Neutrophil (primary cell): ENCODE results near the gene KY.

ENCODE experiments used
- H3K27ac ChIP-seq: fragments of 200-600 bp; sonication (generic); 2 replicates; pipeline ENCODE4 v1.5.1; 2016; ENCODE audit warnings: mild to moderate bottlenecking, moderate library complexity
- H3K27me3 ChIP-seq: fragments of 200-600 bp; sonication (generic); 2 replicates; pipeline ENCODE4 v1.6.0; 2016; ENCODE audit warnings: mild to moderate bottlenecking
- H3K36me3 ChIP-seq: fragments of 200-600 bp; sonication (generic); 2 replicates; pipeline ENCODE4 v1.5.1; 2017
- H3K4me1 ChIP-seq, 2 experiments: fragments of 200-600 bp in 1 of 2; sonication (generic) in 1 of 2; 1 replicate in 1 of 2; 2 replicates in 1 of 2; pipeline versions ENCODE4 v1.5.1 to v1.6.1; 2013 to 2016; ENCODE audit warnings: low read depth in 1 of 2, low read length in 1 of 2, mild to moderate bottlenecking in 1 of 2, moderate library complexity in 1 of 2; ENCODE audit not compliant: control insufficient read depth in 1 of 2, insufficient read depth in 1 of 2
- H3K4me3 ChIP-seq, 2 experiments: fragments of 200-600 bp in 1 of 2; sonication (generic) in 1 of 2; 1 replicate in 1 of 2; 2 replicates in 1 of 2; pipeline ENCODE4 v1.5.1; 2013 to 2016; ENCODE audit warnings: low read depth in 1 of 2, low read length in 1 of 2, mild to moderate bottlenecking in 1 of 2, moderate library complexity in 1 of 2
- H3K9me3 ChIP-seq: fragments of 200-600 bp; sonication (generic); 2 replicates; pipeline ENCODE4 v1.5.1; 2016
- CTCF ChIP-seq: fragments of 200-600 bp; sonication (generic); IDR thresholded peaks from 2 replicates; pipeline ENCODE4 v1.5.1; 2016; ENCODE audit warnings: antibody characterized with exemption

The KY gene

GRCh38 chr3:134650431-134651346 is at the start of gene KY:
Gene KY (minus strand): TSS chr3:134651022. CDS start chr3:134650960, 62 bp downstream.
- Histone ChIP-seq H3K36me3 (no peaks in the 10 kb centered on the region), H3K4me1 (peaks cover 15 to 17% of the 10 kb centered on the region in 2 experiments), H3K27me3 (peaks cover 36% of the 10 kb centered on the region), H3K27ac (no peak within 1 kb of the TSS), H3K4me3 (peak within 1 kb of the TSS; percentile 43 to 60), H3K9me3 (no peaks in the 10 kb centered on the region)
- TF ChIP-seq CTCF: no peak

- Histone ChIP-seq H3K27me3 (no peaks in the 10 kb centered on the region), H3K4me1 (no peaks in the 10 kb centered on the region), H3K9me3 (no peaks in the 10 kb centered on the region), H3K27ac (no peak overlapping the region), H3K4me3 (no peak overlapping the region), H3K36me3 (no peaks in the 10 kb centered on the region)
- no peak for TF ChIP-seq CTCF
These were observed 48.9 kb upstream of the KY start for GRCh38 chr3:134699721-134700120.

GRCh38 chr3:134699141-134699711 is 48.4 kb upstream of the KY start:
- TF ChIP-seq CTCF: no peak
- H3K27me3 ChIP-seq: no peaks in the 10 kb centered on the region
- no peaks in the 10 kb centered on the region for H3K4me1 ChIP-seq

GRCh38 chr3:134697830-134698689 is 47.2 kb upstream of the KY start:
- Histone ChIP-seq H3K4me3 (no peak overlapping the region), H3K27me3 (no peaks in the 10 kb centered on the region), H3K4me1 (no peaks in the 10 kb centered on the region), H3K36me3 (no peaks in the 10 kb centered on the region), H3K9me3 (no peaks in the 10 kb centered on the region), H3K27ac (no peak overlapping the region)
- no peak for TF ChIP-seq CTCF

More at GRCh38 chr3:134699141-134699711, 48.4 kb upstream of the KY start:
- Histone ChIP-seq H3K27ac (no peak overlapping the region), H3K9me3 (no peaks in the 10 kb centered on the region), H3K36me3 (no peaks in the 10 kb centered on the region), H3K4me3 (no peak overlapping the region)

- Histone ChIP-seq H3K4me3 (no peak overlapping the region), H3K9me3 (no peaks in the 10 kb centered on the region), H3K27me3 (no peaks in the 10 kb centered on the region), H3K4me1 (peaks cover 0 to 7% of the 10 kb centered on the region in 2 experiments), H3K27ac (no peak overlapping the region), H3K36me3 (no peaks in the 10 kb centered on the region)
- no peak for TF ChIP-seq CTCF
These were observed 45.3 kb upstream of the KY start for GRCh38 chr3:134696155-134696554.
